ENCODE measurements around the gene EIF4E1B.
"Not testable (repeated sequence)": the region's sequence is repeated elsewhere in the genome, so short reads cannot be mapped to it uniquely, and the experiment has no call there.

The EIF4E1B gene, protein sequence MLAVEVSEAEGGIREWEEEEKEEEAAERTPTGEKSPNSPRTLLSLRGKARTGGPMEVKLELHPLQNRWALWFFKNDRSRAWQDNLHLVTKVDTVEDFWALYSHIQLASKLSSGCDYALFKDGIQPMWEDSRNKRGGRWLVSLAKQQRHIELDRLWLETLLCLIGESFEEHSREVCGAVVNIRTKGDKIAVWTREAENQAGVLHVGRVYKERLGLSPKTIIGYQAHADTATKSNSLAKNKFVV

DNA sequence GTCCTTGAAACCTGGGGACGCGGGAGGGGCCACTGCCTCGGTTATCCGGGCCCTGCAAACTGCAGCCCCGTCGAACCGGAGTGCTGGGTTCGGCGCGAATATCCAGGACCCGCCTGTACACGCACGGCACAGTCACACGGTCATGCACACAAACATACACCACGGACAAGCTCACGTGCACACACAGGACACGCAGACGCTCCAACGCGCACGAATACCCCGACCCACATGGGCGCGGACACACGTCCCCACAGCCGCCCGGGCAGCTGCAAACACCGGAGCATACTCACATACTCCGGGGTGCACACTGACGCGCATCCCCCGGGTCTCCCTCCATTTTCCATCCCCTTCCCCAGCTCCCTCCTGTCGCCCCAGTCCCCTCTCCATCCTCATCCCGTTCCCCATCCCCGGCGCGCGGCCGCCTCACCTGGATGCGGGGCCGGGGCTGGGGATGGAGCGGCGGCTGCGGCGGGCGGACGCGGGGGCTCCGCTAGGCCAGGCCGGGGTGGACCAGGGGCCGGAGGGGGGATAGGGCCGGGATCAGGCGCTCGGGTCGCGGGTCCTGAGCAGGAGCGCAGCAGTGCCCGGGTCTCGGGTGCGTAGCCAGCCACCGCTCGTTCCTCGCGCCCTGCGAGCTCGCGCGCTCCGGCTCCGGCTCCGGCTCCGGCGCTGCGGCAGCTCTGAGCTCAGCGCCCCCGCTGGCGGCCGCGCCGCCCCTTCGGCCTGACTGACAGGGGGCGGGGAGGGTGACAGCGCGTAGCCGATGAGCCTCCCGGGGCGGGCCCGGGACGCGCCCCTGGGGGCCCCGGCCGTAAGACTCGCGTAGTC lies at the start of gene EIF4E1B, which contains the start of gene SNCB:
TSS of gene EIF4E1B (plus strand) at position 823 of the 828 bp plus-strand sequence. CDS start 12,113 bp downstream, outside the sequence.
TSS of gene SNCB (minus strand) at position 682 of the 828 bp plus-strand sequence. CDS start 880 bp downstream, outside the sequence.
- peak; percentile 34 for DNase-seq

GRCh38 chr5:176581361-176581760 lies 49.1 kb upstream of the EIF4E1B start:
- DNase-seq: no peak

DNA sequence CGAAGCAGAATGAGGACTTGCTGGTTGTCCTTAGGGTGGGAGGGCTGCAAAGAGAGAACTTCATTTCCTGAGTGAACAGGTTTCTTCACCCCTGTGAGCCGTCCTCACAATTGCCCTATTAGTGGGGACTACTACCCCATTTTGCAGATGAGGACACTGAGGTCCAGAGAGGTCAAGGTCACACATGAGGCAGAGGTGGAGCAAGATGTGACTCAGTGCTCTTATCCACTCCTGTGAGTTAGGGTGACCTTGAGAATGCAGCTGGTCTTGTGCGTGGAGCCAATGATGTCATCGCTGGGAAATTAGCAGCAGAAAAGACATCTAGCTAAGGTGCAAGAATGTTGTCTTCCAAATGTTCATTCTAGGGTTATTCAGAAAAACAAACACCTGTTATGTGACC lies 47.4 kb upstream of the EIF4E1B start:
- no peak for DNase-seq

DNA sequence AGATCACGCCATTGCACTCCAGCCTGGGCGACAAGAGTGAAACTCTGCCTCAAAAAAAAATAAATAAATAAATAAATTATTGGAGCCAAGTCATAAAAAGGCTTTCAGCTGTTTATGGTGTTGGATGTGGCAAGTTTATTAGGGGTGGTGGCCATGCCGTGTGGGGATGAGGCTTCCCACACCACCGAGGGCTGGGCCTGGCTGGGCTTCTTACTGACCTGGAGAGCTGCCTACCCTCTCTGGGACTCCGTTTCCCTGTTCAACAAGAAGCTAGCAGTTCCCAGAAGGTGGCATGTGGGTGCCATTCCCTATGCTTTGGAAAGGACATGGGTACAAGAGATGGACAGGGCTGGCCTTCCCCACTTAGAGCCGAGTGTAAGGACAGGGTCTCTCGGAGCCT lies 43.1 kb upstream of the EIF4E1B start:
- no peak for DNase-seq

DNA sequence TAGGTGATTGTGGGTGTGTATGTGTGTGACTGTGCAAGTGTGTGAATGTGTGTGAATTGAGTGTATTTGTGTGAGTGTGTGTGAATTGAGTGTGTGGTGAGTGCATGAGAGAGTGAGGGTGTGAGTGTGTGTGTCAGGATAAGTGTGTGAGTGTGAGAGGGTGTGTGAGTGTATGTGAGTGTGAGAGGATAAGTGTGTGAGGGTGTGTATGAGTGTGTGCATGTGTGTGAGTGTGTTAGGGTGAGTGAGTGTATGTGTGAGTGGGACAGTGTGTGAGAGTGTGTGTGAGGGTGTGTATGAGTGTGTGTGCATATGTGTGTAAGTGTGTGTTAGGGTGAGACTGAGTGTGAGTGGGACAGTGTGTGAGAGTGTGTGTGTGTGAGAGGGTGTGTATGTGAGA lies 42.2 kb upstream of the EIF4E1B start:
- no peak for DNase-seq

- no peak for DNase-seq
Measured at GRCh38 chr5:176589039-176589769, 41.3 kb upstream of the EIF4E1B start.

DNA sequence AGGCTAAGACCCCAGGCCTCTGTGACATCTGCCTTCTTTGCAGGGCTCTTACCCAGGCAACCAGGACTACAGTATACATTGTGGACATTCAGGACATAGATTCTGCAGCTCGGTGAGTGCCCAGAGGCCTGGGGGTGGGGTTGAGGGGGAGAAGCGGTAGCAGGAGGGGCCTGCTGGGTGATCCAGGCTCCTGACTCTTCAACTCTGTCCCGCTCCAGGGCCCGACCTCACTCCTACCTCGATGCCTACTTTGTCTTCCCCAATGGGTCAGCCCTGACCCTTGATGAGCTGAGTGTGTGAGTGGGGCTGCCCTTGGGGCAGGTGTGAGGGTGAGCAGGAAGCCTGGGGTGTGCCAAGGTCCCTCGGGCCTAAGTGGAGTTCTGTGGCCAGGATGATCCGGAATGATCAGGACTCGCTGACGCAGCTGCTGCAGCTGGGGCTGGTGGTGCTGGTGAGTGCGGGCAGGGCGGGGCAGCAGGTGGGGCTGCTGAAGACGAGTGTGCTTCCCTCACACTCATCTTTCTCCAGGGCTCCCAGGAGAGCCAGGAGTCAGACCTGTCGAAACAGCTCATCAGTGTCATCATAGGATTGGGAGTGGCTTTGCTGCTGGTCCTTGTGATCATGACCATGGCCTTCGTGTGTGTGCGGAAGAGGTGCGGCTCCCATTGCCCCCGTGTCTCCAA lies 40.3 kb upstream of the EIF4E1B start:
- no peak for DNase-seq

DNA sequence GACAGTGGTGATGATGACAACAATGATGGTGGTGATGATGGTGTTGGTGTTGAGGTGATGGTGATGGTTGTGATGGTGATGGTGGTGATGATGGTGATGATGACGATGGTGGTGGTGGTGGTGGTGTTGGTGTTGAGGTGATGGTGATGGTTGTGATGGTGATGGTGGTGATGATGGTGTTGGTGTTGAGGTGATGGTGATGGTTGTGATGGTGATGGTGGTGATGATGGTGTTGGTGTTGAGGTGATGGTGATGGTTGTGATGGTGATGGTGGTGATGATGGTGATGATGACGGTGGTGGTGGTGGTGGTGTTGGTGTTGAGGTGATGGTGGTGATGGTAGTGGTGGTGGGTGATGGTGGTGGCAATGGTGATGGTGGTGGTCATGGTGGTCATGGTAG lies 38.8 kb upstream of the EIF4E1B start:
- not testable (repeated sequence) for DNase-seq

- DNase-seq: no peak
Measured at GRCh38 chr5:176592573-176592972, 37.9 kb upstream of the EIF4E1B start.

DNA sequence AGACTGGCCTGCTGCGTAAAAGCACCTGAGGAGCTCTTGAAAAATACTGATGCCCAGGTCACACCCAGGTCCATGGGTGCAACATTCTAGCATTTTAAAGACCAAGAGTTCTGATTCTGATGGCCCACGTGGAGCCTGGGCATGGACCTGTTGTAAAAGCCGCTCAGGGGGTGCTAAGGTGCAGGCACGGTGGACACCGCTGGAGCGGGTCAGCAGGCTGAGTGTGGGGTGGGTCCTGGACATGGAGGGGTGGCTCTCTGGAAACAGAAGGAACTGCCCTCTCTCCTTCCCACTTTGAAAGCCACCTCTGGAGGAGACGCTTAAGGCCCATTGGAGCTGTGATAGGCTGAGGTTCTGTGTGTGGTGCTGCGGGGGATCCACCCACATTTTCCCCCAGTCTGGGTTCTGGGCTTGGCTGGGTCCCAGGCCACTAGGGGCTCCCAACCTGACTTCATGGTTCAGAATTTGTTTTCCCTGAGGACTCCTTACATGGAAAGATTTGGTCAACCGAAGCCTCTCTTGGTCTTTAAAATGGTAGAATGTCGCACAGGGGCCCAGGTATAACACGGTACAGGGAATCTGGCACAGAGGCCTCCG lies 37.1 kb upstream of the EIF4E1B start:
- DNase-seq: no peak

- no peak for DNase-seq
Measured at GRCh38 chr5:176594554-176594953, 35.9 kb upstream of the EIF4E1B start.

DNA sequence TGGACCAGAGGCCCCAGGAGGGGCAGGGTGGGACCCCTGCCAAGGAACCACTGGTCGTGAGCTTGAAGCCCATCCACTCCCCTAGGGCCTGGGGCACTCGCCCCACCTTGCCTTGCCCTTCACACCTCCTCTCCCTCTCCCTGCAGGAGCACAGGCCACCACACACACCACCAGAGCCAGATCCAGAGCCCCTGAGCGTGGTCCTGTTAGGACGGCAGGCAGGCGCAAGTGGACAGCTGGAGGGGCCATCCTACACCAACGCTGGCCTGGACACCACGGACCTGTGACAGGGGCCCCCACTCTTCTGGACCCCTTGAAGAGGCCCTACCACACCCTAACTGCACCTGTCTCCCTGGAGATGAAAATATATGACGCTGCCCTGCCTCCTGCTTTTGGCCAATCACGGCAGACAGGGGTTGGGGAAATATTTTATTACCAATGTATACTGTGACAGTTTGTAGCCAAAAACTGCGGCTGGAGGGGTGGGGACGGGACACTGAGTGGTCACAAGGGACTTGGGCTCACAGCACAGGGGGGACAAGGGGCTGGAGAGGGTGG lies 35.0 kb upstream of the EIF4E1B start:
- DNase-seq: no peak

DNA sequence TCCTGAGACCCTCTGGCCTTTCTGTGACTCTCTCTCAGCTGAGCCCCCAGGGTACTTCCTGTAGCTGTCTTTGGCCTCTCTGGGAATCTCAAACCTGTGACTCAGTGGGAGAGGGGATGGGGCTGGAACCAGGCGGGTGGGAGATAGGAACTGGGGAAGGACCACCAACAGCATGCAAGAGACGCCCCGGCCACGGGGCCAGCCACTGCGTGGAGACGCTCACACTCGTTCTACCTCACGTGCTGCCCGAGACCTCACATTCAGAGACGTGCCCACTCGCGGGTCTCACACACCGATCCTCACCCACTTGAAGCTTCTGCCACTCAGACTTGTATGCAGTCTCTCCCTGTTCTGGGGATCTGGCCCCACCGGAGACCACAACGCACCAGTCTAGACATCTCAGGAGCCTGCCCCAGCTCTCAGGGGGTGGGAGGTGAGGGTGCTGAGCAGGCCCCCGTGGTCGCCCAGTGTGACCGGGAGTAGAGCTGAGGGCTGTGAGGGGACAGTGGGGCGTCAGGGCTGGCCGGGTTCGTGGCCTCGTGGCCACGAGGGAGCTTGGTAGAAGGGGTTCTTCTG lies 34.3 kb upstream of the EIF4E1B start:
- DNase-seq: no peak

DNA sequence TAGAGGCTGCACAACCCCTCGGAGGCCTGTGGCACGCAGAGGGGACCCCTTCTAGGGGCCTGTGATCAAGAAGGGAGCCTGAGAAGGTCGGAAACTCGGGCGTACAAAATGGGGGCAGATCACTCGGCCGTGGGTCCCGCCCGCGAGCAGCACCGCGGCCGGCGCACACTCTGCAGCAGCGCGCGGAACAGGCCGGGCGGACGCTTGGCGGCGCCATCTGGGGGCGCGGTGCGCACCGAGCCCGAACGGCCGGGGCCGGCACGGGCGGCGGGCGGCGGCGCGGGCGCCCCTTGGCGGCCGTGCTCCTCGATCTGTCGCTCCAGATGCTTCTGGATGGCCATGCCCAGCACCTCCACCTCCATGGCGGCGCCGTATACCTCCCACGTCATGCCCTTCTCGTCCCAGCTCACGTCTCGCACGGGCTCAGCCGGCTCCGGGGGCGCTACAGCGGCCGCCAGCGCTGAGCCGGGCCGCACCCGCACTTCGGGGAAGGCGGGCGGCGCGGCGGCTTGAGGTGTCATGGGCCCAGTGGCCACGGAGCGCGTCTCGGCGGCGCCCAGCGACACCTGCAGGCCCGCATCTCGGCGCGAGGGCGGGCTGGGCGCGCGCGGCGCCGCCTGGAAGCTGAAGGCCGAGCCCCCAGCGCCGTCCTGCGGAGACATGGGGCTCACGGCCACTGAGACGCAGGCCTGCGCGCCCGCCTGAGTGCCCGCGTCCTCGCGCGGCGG lies 33.6 kb upstream of the EIF4E1B start:
- no peak for DNase-seq

GRCh38 chr5:176597417-176598389 lies 32.8 kb upstream of the EIF4E1B start:
- no peak for DNase-seq

GRCh38 chr5:176599749-176600430 lies 30.6 kb upstream of the EIF4E1B start:
- DNase-seq: not testable (repeated sequence)

- no peak for DNase-seq
Measured at GRCh38 chr5:176601901-176602482, 28.5 kb upstream of the EIF4E1B start.

DNA sequence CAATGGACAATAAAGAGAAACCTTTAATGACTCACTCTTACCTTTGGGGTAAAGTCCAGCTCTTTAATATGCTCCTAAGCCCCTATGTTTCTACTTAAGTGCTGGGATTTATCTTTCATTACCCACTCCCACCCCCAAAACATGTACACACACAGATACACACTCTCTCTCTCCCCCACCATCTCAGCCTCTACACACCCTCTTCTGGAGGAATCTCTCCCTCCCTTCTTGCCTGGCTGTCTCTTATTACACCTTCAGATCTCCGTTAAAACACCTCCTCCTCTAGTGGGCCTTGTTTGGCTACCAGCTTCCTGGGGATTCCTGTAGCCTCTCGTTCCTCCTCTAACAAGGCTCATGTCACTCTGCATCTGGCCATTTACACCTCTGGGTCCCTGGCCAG lies 27.4 kb upstream of the EIF4E1B start:
- DNase-seq: no peak

GRCh38 chr5:176606032-176606431 lies 24.4 kb upstream of the EIF4E1B start:
- no peak for DNase-seq

All from NCI-H748 treated with DMSO at 0.1 percent for 48 hours (cell line).